Measurements from ENCODE around the gene CD6. TPM values are rescaled to one million over a fixed set of nuclear protein-coding genes. Genes with fewer than 3 reads are reported as not detected.

Gene CD6
- total RNA-seq, 1 experiment from 2014 or later = 1.4 TPM

DNA sequence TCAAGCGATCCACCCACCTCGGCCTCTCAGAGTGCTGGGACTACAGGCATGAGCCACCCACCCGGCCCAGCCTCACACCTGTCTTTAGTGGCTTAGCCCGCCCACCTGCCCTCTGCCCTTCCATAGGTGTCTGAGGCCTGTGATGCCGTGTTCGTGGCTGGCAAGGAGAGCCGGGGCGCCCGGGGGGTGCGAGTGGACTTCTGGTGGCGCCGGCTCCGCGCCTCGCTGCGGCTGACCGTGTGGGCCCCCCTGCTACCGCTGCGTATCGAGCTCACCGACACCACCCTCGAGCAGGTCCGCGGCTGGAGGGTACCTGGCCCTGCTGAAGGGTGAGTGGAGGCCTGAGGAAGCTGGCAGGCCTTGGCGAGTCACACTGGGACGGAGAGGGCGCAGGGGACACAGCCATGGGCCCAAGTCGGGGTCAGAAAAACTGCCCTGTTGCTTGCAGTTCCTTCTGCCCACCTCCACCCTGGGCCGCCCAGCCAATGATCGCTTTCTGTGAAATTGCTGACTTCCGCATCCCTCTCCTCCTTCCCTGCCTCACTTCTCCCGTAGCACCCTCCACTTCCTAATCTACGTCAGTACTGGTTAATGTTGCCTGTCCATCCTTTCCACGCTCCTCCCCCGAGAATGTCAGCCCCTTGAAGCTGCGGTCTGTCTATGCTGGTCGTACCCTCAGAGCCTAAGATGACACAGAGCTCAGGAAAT is 37.9 kb upstream of the CD6 start:
- no peak overlapping the region for H3K9ac ChIP-seq (ENCODE audit: low read length)
- peaks cover 8 to 15% of the 10 kb centered on the region in 2 experiments; a peak in 3 of 4 replicates for H3K36me3 ChIP-seq (ENCODE audit: control insufficient read depth in 1 of 2, insufficient read depth in 2 of 2, low read length in 2 of 2)
- TF ChIP-seq RAD21 (IDR thresholded peaks at IDR 0.05; ENCODE audit: low read depth) (no peak), ZNF274 (IDR thresholded peaks at IDR 0.05; ENCODE audit: low read depth, low read length) (no peak), EGR1 (IDR thresholded peaks at IDR 0.05; ENCODE audit: low read depth) (no peak), TCF7L2 (IDR thresholded peaks at IDR 0.05; ENCODE audit: borderline replicate concordance, extremely low read depth, insufficient read depth, insufficient read length) (no peak), POLR2AphosphoS5 (IDR thresholded peaks at IDR 0.05; ENCODE audit: low read depth, low read length) (no peak), CEBPB (IDR thresholded peaks at IDR 0.05; ENCODE audit: low read depth) (no peak)
- no peaks in the 10 kb centered on the region for H3K9me3 ChIP-seq (ENCODE audit: control insufficient read depth in 1 of 2, insufficient read depth in 1 of 2, low read depth in 1 of 2, low read length in 2 of 2)
- H3K27ac ChIP-seq (ENCODE audit: low read depth, low read length) = no peak overlapping the region
- H3K9me2 ChIP-seq (ENCODE audit: insufficient read depth) = no peaks in the 10 kb centered on the region
- CTCF ChIA-PET = no interaction called here
- POLR2A ChIA-PET = no interaction called here
- no peak overlapping the region for H3K4me3 ChIP-seq (replicated peaks in 1 of 2; ENCODE audit: low read depth in 1 of 2, low read length in 2 of 2)
- intact Hi-C loops (cut with micrococcal nuclease) = no loop called here
- no peak overlapping the region for H2AFZ ChIP-seq (ENCODE audit: low read depth, low read length, poor library complexity, severe bottlenecking)
- ATAC-seq (no peak), DNase-seq (ENCODE audit: low read depth, low spot score) (no peak)
- BruUV-seq (replicated peaks) = no TSS peak
- RAD21 ChIA-PET (ENCODE audit: low non-redundant PET in 1 of 2, low total read pairs in 2 of 2, uncharacterized antibody in 2 of 2, unreplicated experiment in 2 of 2) = no interaction called here
- no peaks in the 10 kb centered on the region for H3K79me2 ChIP-seq (ENCODE audit: insufficient read depth, low read length)
- no peaks in the 10 kb centered on the region for H3K27me3 ChIP-seq (ENCODE audit: insufficient read depth, low read length)
- no peaks in the 10 kb centered on the region for H3K4me1 ChIP-seq (ENCODE audit: control insufficient read depth in 1 of 2, insufficient read depth in 2 of 2, low read length in 2 of 2)
- no peak overlapping the region for H3K4me2 ChIP-seq (ENCODE audit: low read length)
- H4K20me1 ChIP-seq (ENCODE audit: insufficient read depth) = no peaks in the 10 kb centered on the region

DNA sequence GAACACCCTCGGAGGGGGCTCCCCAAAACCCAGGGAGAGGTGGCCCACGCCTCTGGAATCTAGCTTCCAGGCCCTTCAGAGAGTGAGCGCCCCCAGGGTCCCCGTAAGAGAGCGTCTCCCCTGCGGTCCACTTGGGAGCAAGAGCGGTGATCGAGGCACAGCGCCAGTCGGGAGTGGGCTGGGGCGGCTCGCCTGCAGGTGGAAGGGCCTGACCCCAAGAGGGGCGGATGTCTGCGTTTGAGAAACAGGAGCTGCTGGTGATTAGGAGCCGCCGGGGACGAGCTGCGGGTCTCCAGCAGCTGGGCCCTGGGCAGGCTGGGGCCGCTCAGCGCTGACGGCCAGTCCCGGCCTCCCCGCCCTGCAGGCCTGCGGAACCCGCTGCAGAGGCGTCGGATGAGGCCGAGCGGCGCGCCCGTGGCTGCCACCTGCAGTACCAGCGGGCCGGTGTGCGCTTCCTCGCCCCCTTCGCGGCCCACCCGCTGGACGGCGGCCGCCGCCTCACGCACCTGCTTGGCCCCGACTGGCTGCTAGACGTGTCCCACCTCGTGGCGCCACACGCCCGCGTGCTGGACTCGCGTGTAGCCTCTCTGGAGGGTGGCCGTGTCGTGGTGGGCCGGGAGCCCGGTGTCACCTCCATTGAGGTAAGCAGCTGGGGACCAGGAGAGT is 37.2 kb upstream of the CD6 start:
- BruUV-seq (replicated peaks) = no TSS peak
- H3K27me3 ChIP-seq (ENCODE audit: insufficient read depth, low read length) = no peaks in the 10 kb centered on the region
- H4K20me1 ChIP-seq (ENCODE audit: insufficient read depth) = no peaks in the 10 kb centered on the region
- peaks cover 8 to 15% of the 10 kb centered on the region in 2 experiments; a peak in 3 of 4 replicates for H3K36me3 ChIP-seq (ENCODE audit: control insufficient read depth in 1 of 2, insufficient read depth in 2 of 2, low read length in 2 of 2)
- ChIA-PET RAD21 (ENCODE audit: low non-redundant PET in 1 of 2, low total read pairs in 2 of 2, uncharacterized antibody in 2 of 2, unreplicated experiment in 2 of 2) (no interaction called here), POLR2A (no interaction called here), CTCF (no interaction called here)
- no peak overlapping the region for H3K4me2 ChIP-seq (ENCODE audit: low read length)
- H3K79me2 ChIP-seq (ENCODE audit: insufficient read depth, low read length) = no peaks in the 10 kb centered on the region
- no peaks in the 10 kb centered on the region for H3K4me1 ChIP-seq (ENCODE audit: control insufficient read depth in 1 of 2, insufficient read depth in 2 of 2, low read length in 2 of 2)
- no peaks in the 10 kb centered on the region for H3K9me2 ChIP-seq (ENCODE audit: insufficient read depth)
- DNase-seq (ENCODE audit: low read depth, low spot score) (no peak), ATAC-seq (no peak)
- no peak overlapping the region for H3K4me3 ChIP-seq (replicated peaks in 1 of 2; ENCODE audit: low read depth in 1 of 2, low read length in 2 of 2)
- no peak overlapping the region for H2AFZ ChIP-seq (ENCODE audit: low read depth, low read length, poor library complexity, severe bottlenecking)
- intact Hi-C loops (cut with micrococcal nuclease) = no loop called here
- H3K9ac ChIP-seq (ENCODE audit: low read length) = no peak overlapping the region
- H3K9me3 ChIP-seq (ENCODE audit: control insufficient read depth in 1 of 2, insufficient read depth in 1 of 2, low read depth in 1 of 2, low read length in 2 of 2) = no peaks in the 10 kb centered on the region
- no peak overlapping the region for H3K27ac ChIP-seq (ENCODE audit: low read depth, low read length)
- no peak for TF ChIP-seq SRF (IDR thresholded peaks at IDR 0.05; ENCODE audit: low read depth)
- TF ChIP-seq, protein P1, sequence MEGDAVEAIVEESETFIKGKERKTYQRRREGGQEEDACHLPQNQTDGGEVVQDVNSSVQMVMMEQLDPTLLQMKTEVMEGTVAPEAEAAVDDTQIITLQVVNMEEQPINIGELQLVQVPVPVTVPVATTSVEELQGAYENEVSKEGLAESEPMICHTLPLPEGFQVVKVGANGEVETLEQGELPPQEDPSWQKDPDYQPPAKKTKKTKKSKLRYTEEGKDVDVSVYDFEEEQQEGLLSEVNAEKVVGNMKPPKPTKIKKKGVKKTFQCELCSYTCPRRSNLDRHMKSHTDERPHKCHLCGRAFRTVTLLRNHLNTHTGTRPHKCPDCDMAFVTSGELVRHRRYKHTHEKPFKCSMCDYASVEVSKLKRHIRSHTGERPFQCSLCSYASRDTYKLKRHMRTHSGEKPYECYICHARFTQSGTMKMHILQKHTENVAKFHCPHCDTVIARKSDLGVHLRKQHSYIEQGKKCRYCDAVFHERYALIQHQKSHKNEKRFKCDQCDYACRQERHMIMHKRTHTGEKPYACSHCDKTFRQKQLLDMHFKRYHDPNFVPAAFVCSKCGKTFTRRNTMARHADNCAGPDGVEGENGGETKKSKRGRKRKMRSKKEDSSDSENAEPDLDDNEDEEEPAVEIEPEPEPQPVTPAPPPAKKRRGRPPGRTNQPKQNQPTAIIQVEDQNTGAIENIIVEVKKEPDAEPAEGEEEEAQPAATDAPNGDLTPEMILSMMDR (IDR thresholded peaks at IDR 0.05 in 2 of 3, conservative IDR thresholded peaks at IDR 0.05 in 1 of 3; ENCODE audit: borderline replicate concordance in 1 of 3, insufficient read depth in 1 of 3, low read depth in 2 of 3, low read length in 2 of 3) = no peak
- TF ChIP-seq FOSL1 (IDR thresholded peaks at IDR 0.05; ENCODE audit: low read depth) = no peak
- TF ChIP-seq YY1 (IDR thresholded peaks at IDR 0.05; ENCODE audit: extremely low read depth, insufficient replicate concordance, low read depth, low read length) = no peak
- no peak for TF ChIP-seq ELF1 (IDR thresholded peaks at IDR 0.05; ENCODE audit: borderline replicate concordance, low read depth)
- TF ChIP-seq ZFX (IDR thresholded peaks at IDR 0.05) = no peak
- TF ChIP-seq SP1 (IDR thresholded peaks at IDR 0.05; ENCODE audit: low read depth) = no peak
- no peak for TF ChIP-seq POLR2AphosphoS5 (IDR thresholded peaks at IDR 0.05; ENCODE audit: low read depth, low read length)
- TF ChIP-seq EZH2phosphoT487 (IDR thresholded peaks at IDR 0.05; ENCODE audit: borderline replicate concordance) = no peak
- no peak for TF ChIP-seq SIN3A (IDR thresholded peaks at IDR 0.05; ENCODE audit: low read depth)
- TF ChIP-seq TCF7L2 (IDR thresholded peaks at IDR 0.05; ENCODE audit: borderline replicate concordance, extremely low read depth, insufficient read depth, insufficient read length) = no peak

Data from HCT116 (cell line).